ENCODE measurements around the gene SNPH.

- TF ChIP-seq, protein P1, sequence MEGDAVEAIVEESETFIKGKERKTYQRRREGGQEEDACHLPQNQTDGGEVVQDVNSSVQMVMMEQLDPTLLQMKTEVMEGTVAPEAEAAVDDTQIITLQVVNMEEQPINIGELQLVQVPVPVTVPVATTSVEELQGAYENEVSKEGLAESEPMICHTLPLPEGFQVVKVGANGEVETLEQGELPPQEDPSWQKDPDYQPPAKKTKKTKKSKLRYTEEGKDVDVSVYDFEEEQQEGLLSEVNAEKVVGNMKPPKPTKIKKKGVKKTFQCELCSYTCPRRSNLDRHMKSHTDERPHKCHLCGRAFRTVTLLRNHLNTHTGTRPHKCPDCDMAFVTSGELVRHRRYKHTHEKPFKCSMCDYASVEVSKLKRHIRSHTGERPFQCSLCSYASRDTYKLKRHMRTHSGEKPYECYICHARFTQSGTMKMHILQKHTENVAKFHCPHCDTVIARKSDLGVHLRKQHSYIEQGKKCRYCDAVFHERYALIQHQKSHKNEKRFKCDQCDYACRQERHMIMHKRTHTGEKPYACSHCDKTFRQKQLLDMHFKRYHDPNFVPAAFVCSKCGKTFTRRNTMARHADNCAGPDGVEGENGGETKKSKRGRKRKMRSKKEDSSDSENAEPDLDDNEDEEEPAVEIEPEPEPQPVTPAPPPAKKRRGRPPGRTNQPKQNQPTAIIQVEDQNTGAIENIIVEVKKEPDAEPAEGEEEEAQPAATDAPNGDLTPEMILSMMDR (IDR thresholded peaks at IDR 0.05) = no peak
- TF ChIP-seq POLR2A (IDR thresholded peaks at IDR 0.05) = no peak
These were observed 23.6 kb upstream of the SNPH start for GRCh38 chr20:1242530-1242929.
